HepG2 (cell line): Measurements from ENCODE around the gene FALEC. TPM values are rescaled to one million over a fixed set of nuclear protein-coding genes. Genes with fewer than 3 reads are reported as not detected.

Source experiments
- AFF4 ChIP-seq: sonication (generic); formaldehyde crosslinking; IDR thresholded peaks from 2 replicates; pipeline ENCODE4 v1.4.0; 2020; ENCODE audit warnings: missing genetic modification reagents
- ELF4 ChIP-seq: sonication (generic); formaldehyde crosslinking; IDR thresholded peaks from 2 replicates; pipeline ENCODE4 v1.5.0; 2020; ENCODE audit warnings: missing genetic modification reagents, mild to moderate bottlenecking, moderate library complexity, borderline replicate concordance
- FOXA3 ChIP-seq: IDR thresholded peaks from 2 replicates; pipeline ENCODE4 v1.6.1; 2016; ENCODE audit warnings: missing genetic modification reagents, missing compliant biosample characterization
- HCFC1 ChIP-seq: fragments of 150-350 bp; IDR thresholded peaks from 2 replicates; pipeline ENCODE4 v1.6.1; 2014; ENCODE audit warnings: low read depth, low read length
- JDP2 ChIP-seq: sonication (generic); formaldehyde crosslinking; IDR thresholded peaks from 2 replicates; pipeline ENCODE4 v1.8.1; 2022; ENCODE audit warnings: missing genetic modification reagents, borderline replicate concordance
- KLF11 ChIP-seq: IDR thresholded peaks from 2 replicates; pipeline ENCODE4 v1.6.1; 2016; ENCODE audit warnings: missing compliant biosample characterization
- LCORL ChIP-seq, 2 experiments: fragments of 450-650 bp in 1 of 2; sonication (generic) in 1 of 2; formaldehyde crosslinking in 1 of 2; IDR thresholded peaks; 2 replicates each; pipeline versions ENCODE4 v1.5.0 to v1.6.1; 2017 to 2020; ENCODE audit warnings: antibody characterized with exemption in 1 of 2, missing genetic modification reagents in 1 of 2
- MAX ChIP-seq: IDR thresholded peaks from 2 replicates; pipeline ENCODE4 v1.6.1; 2012; ENCODE audit warnings: inconsistent platforms
- MIER3 ChIP-seq: IDR thresholded peaks from 2 replicates; pipeline ENCODE4 v1.6.1; 2016; ENCODE audit warnings: missing compliant biosample characterization, borderline replicate concordance
- MXD3 ChIP-seq: IDR thresholded peaks from 2 replicates; pipeline ENCODE4 v1.6.1; 2016; ENCODE audit warnings: mild to moderate bottlenecking, missing biosample characterization, missing genetic modification reagents
- REST ChIP-seq, 2 experiments: IDR thresholded peaks; 2 replicates each; pipeline ENCODE4 v1.6.1; 2011 to 2012; ENCODE audit warnings: low read length in 2 of 2, borderline replicate concordance in 1 of 2, low read depth in 1 of 2, mild to moderate bottlenecking in 1 of 2, moderate library complexity in 1 of 2
- TAF1 ChIP-seq: sonication (generic); formaldehyde crosslinking; IDR thresholded peaks from 2 replicates; pipeline ENCODE4 v1.4.0; 2020; ENCODE audit warnings: missing genetic modification reagents
- THAP11 ChIP-seq: IDR thresholded peaks from 2 replicates; pipeline ENCODE4 v1.6.1; 2016; ENCODE audit warnings: missing biosample characterization, missing genetic modification reagents
- THAP8 ChIP-seq: sonication (generic); formaldehyde crosslinking; IDR thresholded peaks from 2 replicates; pipeline ENCODE4 v1.5.1; 2020; ENCODE audit warnings: missing genetic modification reagents, mild to moderate bottlenecking, borderline replicate concordance
- TOE1 ChIP-seq: sonication (generic); formaldehyde crosslinking; IDR thresholded peaks from 2 replicates; pipeline ENCODE4 v1.4.0; 2020; ENCODE audit warnings: mild to moderate bottlenecking, missing genetic modification reagents
- ZNF180 ChIP-seq: sonication (generic); formaldehyde crosslinking; IDR thresholded peaks from 2 replicates; pipeline ENCODE4 v1.4.0; 2020; ENCODE audit warnings: low read depth, missing genetic modification reagents, borderline replicate concordance
- ZNF460 ChIP-seq: sonication (generic); formaldehyde crosslinking; IDR thresholded peaks from 2 replicates; pipeline ENCODE4 v1.5.1; 2020; ENCODE audit warnings: missing genetic modification reagents, mild to moderate bottlenecking, borderline replicate concordance
- ZNF580 ChIP-seq: IDR thresholded peaks from 2 replicates; pipeline ENCODE4 v1.6.1; 2016; ENCODE audit warnings: low read depth, borderline replicate concordance
- ZNF740 ChIP-seq: sonication (generic); formaldehyde crosslinking; IDR thresholded peaks from 2 replicates; pipeline ENCODE4 v1.4.0; 2020; ENCODE audit warnings: missing genetic modification reagents
- ZNF792 ChIP-seq: IDR thresholded peaks from 2 replicates; pipeline ENCODE4 v1.6.1; 2016
- ZSCAN21 ChIP-seq: sonication (generic); formaldehyde crosslinking; IDR thresholded peaks from 2 replicates; pipeline ENCODE4 v1.8.0; 2022; ENCODE audit warnings: mild to moderate bottlenecking, missing genetic modification reagents, moderate library complexity, borderline replicate concordance
- polyA plus RNA-seq, 8 experiments: library from polyadenylated mRNA; depleted of rRNA in 3 of 8; stranded (reverse) in 7 of 8; unstranded in 1 of 8; fragments of >200 nt; fragmentation: Illumina TruSeq in 4 of 8; extraction: Trizol in 4 of 8; gene quantifications; 2 replicates each; pipeline versions ENCODE4 v1.2.1 to v1.2.3, GENCODE V29; 2011 to 2016; ENCODE audit warnings: low read depth in 4 of 8, missing spikeins in 1 of 8, mixed read lengths in 1 of 8; ENCODE audit not compliant: insufficient read depth in 1 of 8
- total RNA-seq, 5 experiments: library from RNA; depleted of rRNA; stranded (reverse); fragments of >200 nt; fragmentation: Illumina TruSeq; extraction: Trizol; gene quantifications; 2 replicates each; pipeline ENCODE4 v1.2.3, GENCODE V29; 2016; ENCODE audit warnings: low read depth in 1 of 5

Gene FALEC
- total and polyA plus RNA-seq, 2 of the 13 experiments (the other 11 are each of a cell fraction or from before 2014, with no cell fraction given): 0.33 to 0.71 TPM

- TF ChIP-seq ELF4 (CRISPR knock-in tag): peak; percentile 78; the same call in 1 of the 2 replicates
- TF ChIP-seq TOE1 (CRISPR knock-in tag): no peak
- TF ChIP-seq HCFC1: no peak
- TF ChIP-seq THAP8 (CRISPR knock-in tag): no peak
- no peak for TF ChIP-seq ZNF740
- TF ChIP-seq JDP2: no peak
- peak; percentile 65 for TF ChIP-seq ZNF792 (CRISPR knock-in tag)
- TF ChIP-seq MIER3: peak; percentile 87; the same call in 1 of the 2 replicates
- no peak for TF ChIP-seq MAX
- peak; percentile 77; the same call in 1 of the 2 replicates for TF ChIP-seq ZNF580 (CRISPR knock-in tag)
- peak; percentile 83 for TF ChIP-seq KLF11 (CRISPR knock-in tag)
- TF ChIP-seq ZNF460: no peak
- TF ChIP-seq ZSCAN21 (CRISPR knock-in tag): peak; percentile 22; the same call in 1 of the 2 replicates
- no peak for TF ChIP-seq ZNF180
- TF ChIP-seq REST (IDR thresholded peaks at IDR 0.05; ENCODE audit: borderline replicate concordance in 1 of 2, low read depth in 1 of 2, low read length in 2 of 2): no peak; a peak in 1 of 4 replicates
- no peak for TF ChIP-seq LCORL (IDR thresholded peaks at IDR 0.05)
- TF ChIP-seq LCORL (CRISPR knock-in tag; IDR thresholded peaks at IDR 0.05): peak; percentile 8; the same call in 1 of the 2 replicates
- TF ChIP-seq MXD3 (CRISPR knock-in tag): no peak
- no peak for TF ChIP-seq AFF4
- 0 out of 2 replicates have a peak, but pooled peaks have one; percentile 32 for TF ChIP-seq FOXA3 (CRISPR knock-in tag)
- TF ChIP-seq THAP11: peak; percentile 71
- no peak for TF ChIP-seq TAF1 (CRISPR knock-in tag)
Measured at GRCh38 chr1:150561974-150562445, 46.5 kb downstream of the FALEC start (continued).
